ENCODE results near the gene KRT5. TPM values are rescaled to one million over a fixed set of nuclear protein-coding genes. Genes with fewer than 3 reads are reported as not detected.
"Not testable (repeated sequence)": the region's sequence is repeated elsewhere in the genome, so short reads cannot be mapped to it uniquely, and the experiment has no call there.

The KRT5 gene
- total RNA-seq, 4 donors from 2014 or later: 3.6 to 59.0 (median 14.4) TPM

DNA sequence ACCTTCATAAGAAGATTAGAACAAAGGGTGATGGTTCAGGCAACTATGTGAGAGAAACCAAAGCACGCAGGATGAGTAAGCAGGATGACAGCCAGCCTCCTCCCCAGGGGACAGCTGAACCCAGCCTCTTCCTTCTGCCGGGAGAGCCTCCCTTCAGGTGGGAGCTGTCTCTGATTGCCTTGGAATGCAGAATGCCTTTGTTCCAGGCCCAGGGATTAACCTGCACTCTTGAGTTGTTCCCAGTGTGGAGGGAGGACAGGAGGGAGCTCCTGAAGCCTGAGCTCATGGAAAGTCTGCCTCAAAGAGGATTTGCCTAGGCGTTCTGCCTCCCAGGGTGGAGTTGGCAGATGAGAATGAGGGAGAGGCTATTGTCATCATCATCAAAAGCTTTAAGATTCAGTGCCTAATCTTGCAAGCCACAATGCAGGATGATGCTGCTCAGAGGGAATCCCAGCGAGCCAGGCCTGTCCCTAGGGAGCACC, 23.6 kb downstream of the KRT5 start:
- no peak for TF ChIP-seq CTCF (IDR thresholded peaks at IDR 0.05)
- ATAC-seq (ENCODE audit: low FRiP score): peak; percentile 40
- no peak for DNase-seq (ENCODE audit: low spot score)

DNA sequence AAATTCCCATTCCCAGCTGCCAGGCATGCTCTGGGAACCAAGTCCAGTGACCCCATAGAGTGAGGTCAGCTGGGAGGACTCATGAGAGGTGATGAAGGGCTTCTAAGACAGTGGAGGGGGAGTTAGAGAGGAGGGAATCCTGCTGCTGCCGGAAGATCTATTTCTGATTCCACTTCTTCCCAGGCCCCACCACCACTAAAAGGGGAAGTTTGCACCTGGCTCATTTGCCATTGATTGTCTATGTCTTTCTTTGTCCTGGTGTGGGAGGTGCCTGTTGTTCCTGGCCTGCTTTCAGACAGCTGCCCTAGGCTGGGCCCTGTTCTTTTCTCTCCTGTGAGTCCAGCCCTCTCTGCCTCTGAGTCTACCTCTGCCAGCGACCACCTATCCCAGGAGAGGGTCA, 24.1 kb downstream of the KRT5 start:
- no peak for ATAC-seq (ENCODE audit: low FRiP score)
- TF ChIP-seq CTCF (IDR thresholded peaks at IDR 0.05): no peak
- no peak for DNase-seq (ENCODE audit: low spot score)

- TF ChIP-seq CTCF (IDR thresholded peaks at IDR 0.05): no peak
- DNase-seq (ENCODE audit: low spot score) (no peak), ATAC-seq (ENCODE audit: low FRiP score) (peak; percentile 16)
These were observed 24.8 kb downstream of the KRT5 start for GRCh38 chr12:52495389-52495788.

GRCh38 chr12:52494518-52494917, 25.7 kb downstream of the KRT5 start:
- ATAC-seq (ENCODE audit: low FRiP score) (peak; percentile 68), DNase-seq (ENCODE audit: low spot score) (peak; percentile 34)
- no peak for TF ChIP-seq CTCF (IDR thresholded peaks at IDR 0.05)

GRCh38 chr12:52494100-52494499, 26.1 kb downstream of the KRT5 start:
- TF ChIP-seq CTCF (IDR thresholded peaks at IDR 0.05): no peak
- DNase-seq (ENCODE audit: low spot score): no peak
- no peak for ATAC-seq (ENCODE audit: low FRiP score)

GRCh38 chr12:52493172-52493571, 27.0 kb downstream of the KRT5 start, which contains the start of gene KRT6A:
Gene KRT6A, minus strand, starts transcription at chr12:52493257. Its CDS starts 69 bp downstream, at chr12:52493188.
- no peak for DNase-seq (ENCODE audit: low spot score)
- ATAC-seq (ENCODE audit: low FRiP score): no peak
- TF ChIP-seq CTCF (IDR thresholded peaks at IDR 0.05): no peak

- not testable (repeated sequence) for DNase-seq (ENCODE audit: low spot score); ATAC-seq (ENCODE audit: low FRiP score)
These were observed 27.8 kb downstream of the KRT5 start for GRCh38 chr12:52492405-52492804.

DNA sequence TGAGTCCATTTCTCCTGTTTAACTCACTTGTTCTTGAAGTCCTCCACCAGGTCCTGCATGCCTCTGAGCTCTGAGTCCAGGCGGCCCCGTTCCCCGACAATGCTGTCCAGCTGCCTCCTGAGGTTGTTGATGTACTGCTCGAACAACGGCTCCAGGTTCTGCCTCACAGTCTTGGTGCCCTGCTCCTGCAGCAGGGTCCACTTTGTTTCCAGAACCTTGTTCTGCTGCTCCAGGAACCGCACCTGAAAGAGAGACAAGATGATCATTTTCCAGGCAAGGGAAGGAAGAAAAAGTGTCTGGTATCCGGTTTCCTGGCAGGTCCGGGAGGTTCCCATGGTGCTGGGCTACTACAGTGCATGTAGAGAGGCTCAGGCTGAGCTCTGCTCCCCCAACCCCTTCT, 28.7 kb downstream of the KRT5 start:
- ATAC-seq (ENCODE audit: low FRiP score); DNase-seq (ENCODE audit: low spot score): not testable (repeated sequence)

All from omental fat pad (tissue), 4 donors.